Osteoblast (primary cell): ENCODE data around the gene ABCF2. TPM values are rescaled to one million over a fixed set of nuclear protein-coding genes. Genes with fewer than 3 reads are reported as not detected.

Experiments
- DNase-seq: peaks from one replicate; pipeline ENCODE4 v3.0.0; 2011; ENCODE audit warnings: low spot score, mixed read lengths; ENCODE audit not compliant: insufficient read length; ENCODE audit errors: missing footprints
- H2AFZ ChIP-seq: 2 replicates; pipeline ENCODE4 v1.6.0; 2011; ENCODE audit warnings: mild to moderate bottlenecking, low read length
- H3K27ac ChIP-seq: 2 replicates; pipeline ENCODE4 v1.5.1; 2011; ENCODE audit warnings: mild to moderate bottlenecking, low read depth, low read length, moderate library complexity
- H3K27me3 ChIP-seq: 2 replicates; pipeline ENCODE4 v1.6.0; 2012; ENCODE audit warnings: mild to moderate bottlenecking, control low read depth, inconsistent platforms, low read length, moderate library complexity; ENCODE audit not compliant: insufficient read depth
- H3K36me3 ChIP-seq: 2 replicates; pipeline ENCODE4 v1.5.1; 2011; ENCODE audit warnings: mild to moderate bottlenecking, low read length, control low read depth, moderate library complexity; ENCODE audit not compliant: insufficient read depth
- H3K4me1 ChIP-seq: 2 replicates; pipeline ENCODE4 v1.5.1; 2011; ENCODE audit warnings: mild to moderate bottlenecking, low read length, control low read depth, moderate library complexity; ENCODE audit not compliant: insufficient read depth
- H3K4me2 ChIP-seq: 2 replicates; pipeline ENCODE4 v1.6.0; 2011; ENCODE audit warnings: mild to moderate bottlenecking, low read length; ENCODE audit not compliant: insufficient read depth
- H3K4me3 ChIP-seq: fragments of 200-600 bp; sonication (generic); 3 replicates; pipeline ENCODE4 v1.5.1; 2012; ENCODE audit warnings: mild to moderate bottlenecking, low read length, inconsistent platforms; ENCODE audit not compliant: insufficient read depth
- H3K79me2 ChIP-seq: 2 replicates; pipeline ENCODE4 v1.6.0; 2012; ENCODE audit warnings: mild to moderate bottlenecking, low read length, control low read depth, inconsistent platforms; ENCODE audit not compliant: insufficient read depth
- H3K9me3 ChIP-seq: 2 replicates; pipeline ENCODE4 v1.5.1; 2011; ENCODE audit warnings: low read depth, low read length, control low read depth
- H4K20me1 ChIP-seq: 2 replicates; pipeline ENCODE4 v1.6.0; 2012; ENCODE audit warnings: mild to moderate bottlenecking, low read length, control low read depth; ENCODE audit not compliant: insufficient read depth
- CTCF ChIP-seq: IDR thresholded peaks from 2 replicates; pipeline ENCODE4 v1.5.1; 2011; ENCODE audit warnings: mild to moderate bottlenecking, low read depth, low read length, moderate library complexity; ENCODE audit errors: extremely low read depth
- total RNA-seq: library from RNA; depleted of rRNA; stranded (reverse); fragments of >200 nt; gene quantifications from 2 replicates; pipeline ENCODE4 v1.2.3, GENCODE V29; 2012

The ABCF2 gene
- total RNA-seq, 1 donor = 65.9 TPM

DNA sequence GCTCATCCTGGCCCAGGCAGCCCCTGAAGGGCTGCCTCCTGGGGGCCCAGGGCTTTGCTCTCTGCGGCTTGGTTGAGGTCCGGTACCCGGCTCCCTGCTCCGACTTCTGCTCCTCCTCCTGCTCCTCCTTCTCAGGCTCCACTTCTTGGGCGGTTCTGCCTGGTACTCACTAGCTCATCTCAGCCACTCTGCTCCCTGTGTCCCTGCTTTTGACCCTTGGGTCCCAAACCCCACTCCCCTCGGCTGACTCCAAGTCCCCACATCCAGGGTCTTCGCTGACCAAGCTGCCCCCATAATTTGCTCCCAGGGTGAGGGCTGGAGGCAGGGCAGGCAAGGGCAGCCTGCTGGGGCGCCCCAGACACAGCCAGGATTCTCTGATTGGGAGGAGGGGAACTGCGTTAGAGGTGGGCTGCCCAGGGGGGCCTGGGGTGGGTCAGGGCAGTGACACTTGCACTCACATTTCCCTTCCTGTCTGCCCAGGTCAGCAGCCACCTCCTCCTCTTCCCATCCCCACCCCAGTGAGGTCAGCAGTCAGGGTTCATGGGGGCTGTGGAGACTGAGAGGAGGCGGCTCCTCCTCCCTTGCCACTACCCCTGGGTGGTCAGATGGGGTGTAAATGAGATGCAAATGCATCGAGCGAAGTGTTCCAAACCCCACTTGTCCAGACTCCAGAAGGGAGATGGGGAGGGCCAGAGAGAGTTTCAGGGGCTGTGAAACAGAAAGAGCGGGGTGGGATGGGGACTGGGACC is 19.3 kb upstream of the ABCF2 start:
- no peak overlapping the region for H3K27ac ChIP-seq
- no peak overlapping the region for H2AFZ ChIP-seq
- peaks cover 31% of the 10 kb centered on the region for H4K20me1 ChIP-seq
- peaks cover 19% of the 10 kb centered on the region for H3K36me3 ChIP-seq
- no peaks in the 10 kb centered on the region for H3K27me3 ChIP-seq
- TF ChIP-seq CTCF = no peak
- peaks cover 10% of the 10 kb centered on the region for H3K79me2 ChIP-seq
- H3K4me2 ChIP-seq = peak overlapping the region; percentile 85
- H3K4me3 ChIP-seq = peak overlapping the region; percentile 59
- H3K9me3 ChIP-seq = no peaks in the 10 kb centered on the region
- DNase-seq = peak; percentile 93
- H3K4me1 ChIP-seq = peaks cover 45% of the 10 kb centered on the region

GRCh38 chr7:151245360-151246101 is 18.5 kb upstream of the ABCF2 start:
- TF ChIP-seq CTCF = peak; percentile 35
- Histone ChIP-seq H3K27ac (no peak overlapping the region), H3K9me3 (no peaks in the 10 kb centered on the region), H3K4me3 (peak overlapping the region; percentile 59), H3K27me3 (no peaks in the 10 kb centered on the region), H3K4me2 (peak overlapping the region; percentile 67), H3K79me2 (peaks cover 14% of the 10 kb centered on the region), H2AFZ (no peak overlapping the region), H3K4me1 (peaks cover 41% of the 10 kb centered on the region), H4K20me1 (peaks cover 35% of the 10 kb centered on the region), H3K36me3 (peaks cover 26% of the 10 kb centered on the region)
- peak; percentile 99 for DNase-seq

- peaks cover 18% of the 10 kb centered on the region for H3K79me2 ChIP-seq
- no peak overlapping the region for H3K27ac ChIP-seq
- H3K27me3 ChIP-seq = no peaks in the 10 kb centered on the region
- peak; percentile 85 for DNase-seq
- H3K4me1 ChIP-seq = peaks cover 39% of the 10 kb centered on the region
- peaks cover 37% of the 10 kb centered on the region for H4K20me1 ChIP-seq
- H2AFZ ChIP-seq = no peak overlapping the region
- H3K36me3 ChIP-seq = peaks cover 32% of the 10 kb centered on the region
- TF ChIP-seq CTCF = no peak
- no peaks in the 10 kb centered on the region for H3K9me3 ChIP-seq
- H3K4me3 ChIP-seq = peak overlapping the region; percentile 59
- H3K4me2 ChIP-seq = peak overlapping the region; percentile 67
Measured at GRCh38 chr7:151244841-151245346, 17.9 kb upstream of the ABCF2 start.
